Vagina (tissue), 2 donors: Measurements from ENCODE around the gene CXXC4.

Source experiments
- POLR2AphosphoS5 ChIP-seq, 2 donors: sonication (generic); formaldehyde crosslinking; IDR thresholded peaks; one replicate each; pipeline ENCODE4 v1.9.0; 2017; ENCODE audit warnings: antibody characterized with exemption in 2 of 2, mild to moderate bottlenecking in 2 of 2, low read depth in 1 of 2; ENCODE audit not compliant: insufficient read depth in 1 of 2
- TF ChIP-seq, protein P1 (sequence below), 3 experiments: fragments of 450-650 bp in 2 of 3; fragments of 200-600 bp in 1 of 3; sonication (generic) in 1 of 3; IDR thresholded peaks; one replicate each; pipeline ENCODE4 v1.5.1; 2017 to 2019; ENCODE audit warnings: antibody characterized with exemption in 3 of 3, mild to moderate bottlenecking in 2 of 3, moderate library complexity in 2 of 3

DNA sequence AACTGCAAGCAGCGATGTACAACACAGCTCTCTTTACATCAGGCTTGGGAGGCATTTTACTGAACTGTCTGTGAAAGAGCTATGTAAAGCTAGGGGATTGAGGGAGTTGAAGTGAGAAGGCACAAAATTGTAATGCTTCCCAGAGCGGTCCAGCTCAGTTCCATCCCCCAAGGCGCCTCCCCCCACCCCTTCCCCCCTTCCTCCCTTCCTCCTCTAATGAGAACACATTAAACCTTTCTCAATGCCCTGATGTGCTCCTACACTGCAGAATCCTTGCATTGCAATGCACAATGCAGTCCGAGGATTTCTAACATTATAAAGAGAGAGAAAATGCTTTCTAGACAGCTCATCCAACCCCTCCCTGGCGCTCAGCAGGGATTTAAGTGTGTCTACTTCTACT, 73.9 kb downstream of the CXXC4 start:
- TF ChIP-seq, protein P1, sequence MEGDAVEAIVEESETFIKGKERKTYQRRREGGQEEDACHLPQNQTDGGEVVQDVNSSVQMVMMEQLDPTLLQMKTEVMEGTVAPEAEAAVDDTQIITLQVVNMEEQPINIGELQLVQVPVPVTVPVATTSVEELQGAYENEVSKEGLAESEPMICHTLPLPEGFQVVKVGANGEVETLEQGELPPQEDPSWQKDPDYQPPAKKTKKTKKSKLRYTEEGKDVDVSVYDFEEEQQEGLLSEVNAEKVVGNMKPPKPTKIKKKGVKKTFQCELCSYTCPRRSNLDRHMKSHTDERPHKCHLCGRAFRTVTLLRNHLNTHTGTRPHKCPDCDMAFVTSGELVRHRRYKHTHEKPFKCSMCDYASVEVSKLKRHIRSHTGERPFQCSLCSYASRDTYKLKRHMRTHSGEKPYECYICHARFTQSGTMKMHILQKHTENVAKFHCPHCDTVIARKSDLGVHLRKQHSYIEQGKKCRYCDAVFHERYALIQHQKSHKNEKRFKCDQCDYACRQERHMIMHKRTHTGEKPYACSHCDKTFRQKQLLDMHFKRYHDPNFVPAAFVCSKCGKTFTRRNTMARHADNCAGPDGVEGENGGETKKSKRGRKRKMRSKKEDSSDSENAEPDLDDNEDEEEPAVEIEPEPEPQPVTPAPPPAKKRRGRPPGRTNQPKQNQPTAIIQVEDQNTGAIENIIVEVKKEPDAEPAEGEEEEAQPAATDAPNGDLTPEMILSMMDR (IDR thresholded peaks at IDR 0.05) = no peak
- no peak for TF ChIP-seq POLR2AphosphoS5 (IDR thresholded peaks at IDR 0.05; ENCODE audit: insufficient read depth in 1 of 2, low read depth in 1 of 2)
